Measurements from ENCODE around the gene AGRN. TPM values are rescaled to one million over a fixed set of nuclear protein-coding genes. Genes with fewer than 3 reads are reported as not detected.

The AGRN gene
- total RNA-seq, 1 donor from 2014 or later: 479 TPM

DNA sequence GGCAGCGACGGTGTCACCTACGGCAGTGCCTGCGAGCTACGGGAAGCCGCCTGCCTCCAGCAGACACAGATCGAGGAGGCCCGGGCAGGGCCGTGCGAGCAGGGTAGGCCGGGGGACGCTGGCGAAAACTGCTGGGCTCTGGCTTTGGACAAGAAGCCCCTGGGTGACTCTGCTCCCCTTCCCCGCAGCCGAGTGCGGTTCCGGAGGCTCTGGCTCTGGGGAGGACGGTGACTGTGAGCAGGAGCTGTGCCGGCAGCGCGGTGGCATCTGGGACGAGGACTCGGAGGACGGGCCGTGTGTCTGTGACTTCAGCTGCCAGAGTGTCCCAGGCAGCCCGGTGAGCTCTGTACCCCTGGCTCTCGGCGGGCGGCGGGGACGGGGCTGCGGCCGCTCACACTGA, 24.0 kb downstream of the AGRN start:
- no peaks in the 10 kb centered on the region for H3K27me3 ChIP-seq (ENCODE audit: control insufficient read depth, insufficient read depth, low read length)
- TF ChIP-seq, protein P1, sequence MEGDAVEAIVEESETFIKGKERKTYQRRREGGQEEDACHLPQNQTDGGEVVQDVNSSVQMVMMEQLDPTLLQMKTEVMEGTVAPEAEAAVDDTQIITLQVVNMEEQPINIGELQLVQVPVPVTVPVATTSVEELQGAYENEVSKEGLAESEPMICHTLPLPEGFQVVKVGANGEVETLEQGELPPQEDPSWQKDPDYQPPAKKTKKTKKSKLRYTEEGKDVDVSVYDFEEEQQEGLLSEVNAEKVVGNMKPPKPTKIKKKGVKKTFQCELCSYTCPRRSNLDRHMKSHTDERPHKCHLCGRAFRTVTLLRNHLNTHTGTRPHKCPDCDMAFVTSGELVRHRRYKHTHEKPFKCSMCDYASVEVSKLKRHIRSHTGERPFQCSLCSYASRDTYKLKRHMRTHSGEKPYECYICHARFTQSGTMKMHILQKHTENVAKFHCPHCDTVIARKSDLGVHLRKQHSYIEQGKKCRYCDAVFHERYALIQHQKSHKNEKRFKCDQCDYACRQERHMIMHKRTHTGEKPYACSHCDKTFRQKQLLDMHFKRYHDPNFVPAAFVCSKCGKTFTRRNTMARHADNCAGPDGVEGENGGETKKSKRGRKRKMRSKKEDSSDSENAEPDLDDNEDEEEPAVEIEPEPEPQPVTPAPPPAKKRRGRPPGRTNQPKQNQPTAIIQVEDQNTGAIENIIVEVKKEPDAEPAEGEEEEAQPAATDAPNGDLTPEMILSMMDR (IDR thresholded peaks at IDR 0.05; ENCODE audit: insufficient read depth, low read length, poor library complexity, severe bottlenecking): no peak
- DNase-seq (ENCODE audit: low read depth): no peak
- H3K36me3 ChIP-seq (ENCODE audit: control insufficient read depth, insufficient read depth, low read length): peaks cover 5% of the 10 kb centered on the region
- H3K4me3 ChIP-seq (ENCODE audit: low read depth, low read length): no peak overlapping the region

GRCh38 chr1:1044455-1045078, 24.6 kb downstream of the AGRN start:
- Histone ChIP-seq H3K27me3 (ENCODE audit: control insufficient read depth, insufficient read depth, low read length) (no peaks in the 10 kb centered on the region), H3K36me3 (ENCODE audit: control insufficient read depth, insufficient read depth, low read length) (peaks cover 5% of the 10 kb centered on the region), H3K4me3 (ENCODE audit: low read depth, low read length) (no peak overlapping the region)
- no peak for DNase-seq (ENCODE audit: low read depth)
- TF ChIP-seq, protein P1 (IDR thresholded peaks at IDR 0.05; ENCODE audit: insufficient read depth, low read length, poor library complexity, severe bottlenecking): no peak

DNA sequence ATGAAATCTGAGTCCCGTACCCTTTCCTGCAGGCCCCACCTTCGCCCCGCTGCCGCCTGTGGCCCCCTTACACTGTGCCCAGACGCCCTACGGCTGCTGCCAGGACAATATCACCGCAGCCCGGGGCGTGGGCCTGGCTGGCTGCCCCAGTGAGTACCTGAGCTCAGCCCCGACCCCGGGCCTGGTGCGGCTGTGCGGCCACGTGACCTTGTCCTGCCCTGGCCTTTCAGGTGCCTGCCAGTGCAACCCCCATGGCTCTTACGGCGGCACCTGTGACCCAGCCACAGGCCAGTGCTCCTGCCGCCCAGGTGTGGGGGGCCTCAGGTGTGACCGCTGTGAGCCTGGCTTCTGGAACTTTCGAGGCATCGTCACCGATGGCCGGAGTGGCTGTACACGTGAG, 25.2 kb downstream of the AGRN start:
- Histone ChIP-seq H3K36me3 (ENCODE audit: control insufficient read depth, insufficient read depth, low read length) (peaks cover 5% of the 10 kb centered on the region), H3K27me3 (ENCODE audit: control insufficient read depth, insufficient read depth, low read length) (no peaks in the 10 kb centered on the region), H3K4me3 (ENCODE audit: low read depth, low read length) (no peak overlapping the region)
- DNase-seq (ENCODE audit: low read depth): no peak
- TF ChIP-seq, protein P1 (IDR thresholded peaks at IDR 0.05; ENCODE audit: insufficient read depth, low read length, poor library complexity, severe bottlenecking): no peak

DNA sequence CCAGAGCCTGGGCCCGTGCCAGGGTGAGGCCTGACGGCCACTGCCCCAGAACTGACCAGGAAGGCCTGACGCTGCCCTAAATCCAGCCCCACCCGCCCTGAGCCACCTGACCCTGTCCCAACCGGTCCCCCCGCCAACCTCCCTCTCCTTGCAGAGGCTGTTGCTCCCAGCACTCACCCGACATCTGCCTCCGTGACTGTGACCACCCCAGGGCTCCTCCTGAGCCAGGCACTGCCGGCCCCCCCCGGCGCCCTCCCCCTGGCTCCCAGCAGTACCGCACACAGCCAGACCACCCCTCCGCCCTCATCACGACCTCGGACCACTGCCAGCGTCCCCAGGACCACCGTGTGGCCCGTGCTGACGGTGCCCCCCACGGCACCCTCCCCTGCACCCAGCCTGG, 26.3 kb downstream of the AGRN start:
- Histone ChIP-seq H3K27me3 (ENCODE audit: control insufficient read depth, insufficient read depth, low read length) (no peaks in the 10 kb centered on the region), H3K36me3 (ENCODE audit: control insufficient read depth, insufficient read depth, low read length) (peaks cover 5% of the 10 kb centered on the region), H3K4me3 (ENCODE audit: low read depth, low read length) (no peak overlapping the region)
- no peak for DNase-seq (ENCODE audit: low read depth)
- TF ChIP-seq, protein P1 (IDR thresholded peaks at IDR 0.05; ENCODE audit: insufficient read depth, low read length, poor library complexity, severe bottlenecking): no peak

DNA sequence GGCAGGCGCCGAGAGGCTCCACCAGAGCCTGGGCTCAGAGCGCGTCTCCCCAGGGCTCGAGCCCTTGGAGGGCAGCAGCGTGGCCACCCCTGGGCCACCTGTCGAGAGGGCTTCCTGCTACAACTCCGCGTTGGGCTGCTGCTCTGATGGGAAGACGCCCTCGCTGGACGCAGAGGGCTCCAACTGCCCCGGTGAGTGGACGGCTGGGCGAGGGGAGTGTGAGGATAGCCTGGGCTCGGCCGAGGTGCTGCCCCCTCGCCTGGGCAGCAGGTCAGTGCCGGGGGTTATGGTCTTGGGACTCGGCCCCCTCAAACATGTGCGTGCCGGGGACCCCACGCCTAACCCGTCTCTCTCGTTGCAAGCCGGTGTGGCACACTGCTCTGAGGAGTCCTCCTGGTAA, 26.8 kb downstream of the AGRN start:
- peaks cover 5% of the 10 kb centered on the region for H3K36me3 ChIP-seq (ENCODE audit: control insufficient read depth, insufficient read depth, low read length)
- DNase-seq (ENCODE audit: low read depth): no peak
- TF ChIP-seq, protein P1 (IDR thresholded peaks at IDR 0.05; ENCODE audit: insufficient read depth, low read length, poor library complexity, severe bottlenecking): no peak
- no peak overlapping the region for H3K4me3 ChIP-seq (ENCODE audit: low read depth, low read length)
- no peaks in the 10 kb centered on the region for H3K27me3 ChIP-seq (ENCODE audit: control insufficient read depth, insufficient read depth, low read length)

DNA sequence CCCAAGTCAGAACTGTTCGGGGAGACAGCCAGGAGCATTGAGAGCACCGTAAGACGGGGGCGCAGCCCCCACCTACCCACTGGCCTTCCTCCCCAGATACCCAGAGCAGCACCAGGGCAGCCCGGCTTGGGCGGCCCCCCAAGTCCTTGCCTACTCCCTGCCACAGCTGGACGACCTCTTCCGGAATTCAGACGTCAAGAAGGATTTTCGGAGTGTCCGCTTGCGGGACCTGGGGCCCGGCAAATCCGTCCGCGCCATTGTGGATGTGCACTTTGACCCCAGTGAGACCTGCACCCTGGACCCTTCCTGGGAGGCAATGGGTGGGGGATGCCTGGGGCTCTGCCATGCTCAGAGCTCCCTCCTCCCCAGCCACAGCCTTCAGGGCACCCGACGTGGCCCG, 27.5 kb downstream of the AGRN start:
- H3K27me3 ChIP-seq (ENCODE audit: control insufficient read depth, insufficient read depth, low read length): no peaks in the 10 kb centered on the region
- TF ChIP-seq, protein P1 (IDR thresholded peaks at IDR 0.05; ENCODE audit: insufficient read depth, low read length, poor library complexity, severe bottlenecking): no peak
- H3K36me3 ChIP-seq (ENCODE audit: control insufficient read depth, insufficient read depth, low read length): peaks cover 5% of the 10 kb centered on the region
- no peak for DNase-seq (ENCODE audit: low read depth)
- no peak overlapping the region for H3K4me3 ChIP-seq (ENCODE audit: low read depth, low read length)

Data from kidney epithelial cell (primary cell).